Right ventricle myocardium superior (tissue), 1 donor: Measurements from ENCODE around the gene NAP1L1. TPM values are rescaled to one million over a fixed set of nuclear protein-coding genes. Genes with fewer than 3 reads are reported as not detected.

Source experiments
- ATAC-seq: fragments of 200-7000 bp; cut with Tn5 transposase; one replicate; pipeline ENCODE4 v1.9.1; 2020; ENCODE audit warnings: mild to moderate bottlenecking; ENCODE audit not compliant: poor library complexity
- DNase-seq: peaks from one replicate; pipeline ENCODE4 v3.0.0-alpha.2; 2020
- intact Hi-C: fragments of 100-400 bp; cut with DNase I; formaldehyde crosslinking; loops from one replicate; pipeline ENCODE4 v1.11.2; 2022
- total RNA-seq: library from RNA; stranded (reverse); fragmentation: NEBNext Ultra II Directional; extraction: Animal tissue kit (Norgen Biotek cat#: 25700); gene quantifications from one replicate; pipeline ENCODE4 v1.2.1, GENCODE V29; 2021
- donor health status: DM: no; HTN: yes; CAD: no; lungs with severe emphysema.

Gene NAP1L1
- total RNA-seq, 1 donor from 2014 or later = 263 TPM

- intact Hi-C loops = no loop called here
- ATAC-seq (no peak), DNase-seq (no peak)
These were observed 6.8 kb upstream of the NAP1L1 start for GRCh38 chr12:76091246-76091754.

- DNase-seq (no peak), ATAC-seq (no peak)
- intact Hi-C loops = no loop called here
These were observed 1.0 kb upstream of the NAP1L1 start for GRCh38 chr12:76085520-76085868.

GRCh38 chr12:76084863-76085519 is 506 bp upstream of the NAP1L1 start:
- ATAC-seq = peak; percentile 91
- DNase-seq = peak; percentile 91
- intact Hi-C loops = no loop called here

GRCh38 chr12:76083246-76083903 is 1.1 kb downstream of the NAP1L1 start:
- DNase-seq (no peak), ATAC-seq (no peak)
- intact Hi-C loops = no loop called here

- intact Hi-C loops = no loop called here
- no peak for DNase-seq
- no peak for ATAC-seq
These were observed 2.6 kb downstream of the NAP1L1 start for GRCh38 chr12:76081909-76082308.

- no peak for ATAC-seq
- intact Hi-C loops = no loop called here
- DNase-seq = no peak
These were observed 3.6 kb downstream of the NAP1L1 start for GRCh38 chr12:76080729-76081415.

GRCh38 chr12:76080017-76080728 is 4.3 kb downstream of the NAP1L1 start:
- ATAC-seq (no peak), DNase-seq (no peak)
- intact Hi-C loops = no loop called here

- intact Hi-C loops = no loop called here
- ATAC-seq (no peak), DNase-seq (no peak)
These were observed 5.7 kb downstream of the NAP1L1 start for GRCh38 chr12:76078748-76079147.

GRCh38 chr12:76075448-76075847 is 9.0 kb downstream of the NAP1L1 start:
- intact Hi-C loops = no loop called here
- ATAC-seq (no peak), DNase-seq (no peak)

GRCh38 chr12:76074701-76075336 is 9.7 kb downstream of the NAP1L1 start:
- no peak for DNase-seq
- no peak for ATAC-seq
- intact Hi-C loops = no loop called here

GRCh38 chr12:76073561-76073960 is 10.9 kb downstream of the NAP1L1 start:
- intact Hi-C loops = no loop called here
- ATAC-seq (peak; percentile 43), DNase-seq (no peak)

- no peak for DNase-seq
- no peak for ATAC-seq
- intact Hi-C loops = no loop called here
These were observed 11.9 kb downstream of the NAP1L1 start for GRCh38 chr12:76072568-76072967.

GRCh38 chr12:76069339-76069738 is 15.1 kb downstream of the NAP1L1 start:
- no peak for ATAC-seq
- intact Hi-C loops = no loop called here
- no peak for DNase-seq

- no peak for DNase-seq
- intact Hi-C loops = no loop called here
- no peak for ATAC-seq
These were observed 18.6 kb downstream of the NAP1L1 start for GRCh38 chr12:76065917-76066316.

- intact Hi-C loops = no loop called here
- ATAC-seq (no peak), DNase-seq (no peak)
These were observed 19.6 kb downstream of the NAP1L1 start for GRCh38 chr12:76064904-76065303.

- ATAC-seq = no peak
- intact Hi-C loops = no loop called here
- no peak for DNase-seq
These were observed 24.4 kb downstream of the NAP1L1 start for GRCh38 chr12:76060111-76060510.

GRCh38 chr12:76057326-76057725 is 27.2 kb downstream of the NAP1L1 start:
- DNase-seq (no peak), ATAC-seq (no peak)
- intact Hi-C loops = no loop called here

GRCh38 chr12:76055393-76055792 is 29.1 kb downstream of the NAP1L1 start:
- DNase-seq = no peak
- intact Hi-C loops = no loop called here
- ATAC-seq = no peak
